H1 (cell line): ENCODE results near the gene ANXA7. TPM values are rescaled to one million over a fixed set of nuclear protein-coding genes. Genes with fewer than 3 reads are reported as not detected.

Experiments used
- CTCF ChIA-PET: fragments of 300-600 bp; sonication (Branson Sonifier 250); formaldehyde crosslinking; loops from one replicate; lab custom pipeline; 2021; ENCODE audit not compliant: partially characterized antibody; lab: Charles Lee
- POLR2A ChIA-PET: fragments of 300-600 bp; sonication (Branson Sonifier 250); formaldehyde crosslinking; loops from one replicate; lab custom pipeline; 2021; ENCODE audit warnings: inconsistent platforms; ENCODE audit not compliant: partially characterized antibody; lab: Charles Lee
- DNase-seq, 2 experiments: peaks; one replicate each; pipeline versions ENCODE4 v3.0.0 to v3.0.0-alpha.2; 2010 to 2022; ENCODE audit warnings: low spot score in 2 of 2, low read depth in 1 of 2, mixed read lengths in 1 of 2
- FAIRE-seq: peaks from 2 replicates; lab custom pipeline; 2011; peaks lifted over from hg19 to GRCh38; lab: Jason Lieb, UNC
- H2AFZ ChIP-seq: 2 replicates; pipeline ENCODE4 v1.8.1; 2012; ENCODE audit warnings: low read length, inconsistent platforms
- H2AK5ac ChIP-seq: 2 replicates; pipeline ENCODE4 v1.6.1; 2013; ENCODE audit warnings: low read depth, low read length
- H2BK120ac ChIP-seq: replicated peaks from 2 replicates; pipeline ENCODE3; 2013; ENCODE audit warnings: low read depth, low read length, inconsistent platforms
- H2BK12ac ChIP-seq: 2 replicates; pipeline ENCODE4 v1.6.1; 2013; ENCODE audit warnings: low read depth, low read length
- H2BK15ac ChIP-seq: 2 replicates; pipeline ENCODE4 v1.6.1; 2013; ENCODE audit warnings: low read length
- H2BK20ac ChIP-seq: 2 replicates; pipeline ENCODE4 v1.6.1; 2013; ENCODE audit warnings: low read length
- H2BK5ac ChIP-seq: 2 replicates; pipeline ENCODE4 v1.6.1; 2013; ENCODE audit warnings: low read depth, low read length
- H3K14ac ChIP-seq: 2 replicates; pipeline ENCODE4 v1.6.1; 2013; ENCODE audit warnings: inconsistent platforms; ENCODE audit not compliant: insufficient read length
- H3K18ac ChIP-seq: 2 replicates; pipeline ENCODE4 v1.6.1; 2013; ENCODE audit warnings: low read length; ENCODE audit errors: extremely low read depth
- H3K23ac ChIP-seq: 2 replicates; pipeline ENCODE4 v1.6.1; 2013; ENCODE audit warnings: inconsistent platforms; ENCODE audit not compliant: insufficient read length
- H3K23me2 ChIP-seq: 2 replicates; pipeline ENCODE4 v1.6.1; 2013; ENCODE audit warnings: low read depth, low read length
- H3K27ac ChIP-seq: 2 replicates; pipeline ENCODE4 v1.6.1; 2011; ENCODE audit warnings: low read depth, low read length, inconsistent platforms
- H3K27me3 ChIP-seq, 4 experiments: replicated peaks in 1 of 4; 1 replicate in 1 of 4; 2 replicates in 3 of 4; pipeline versions ENCODE4 v1.6.1 to v1.8.1; 2011 to 2013; ENCODE audit warnings: low read length in 3 of 4, mild to moderate bottlenecking in 3 of 4, inconsistent platforms in 2 of 4, mixed read lengths in 2 of 4, moderate library complexity in 1 of 4; ENCODE audit not compliant: control insufficient read depth in 3 of 4, insufficient read depth in 3 of 4; ENCODE audit errors: extremely low read depth in 1 of 4
- H3K36me3 ChIP-seq, 4 experiments: 2 replicates each; pipeline versions ENCODE4 v1.6.1 to v1.8.1; 2011 to 2013; ENCODE audit warnings: mild to moderate bottlenecking in 4 of 4, low read length in 3 of 4, moderate library complexity in 2 of 4, control low read depth in 1 of 4, inconsistent platforms in 1 of 4; ENCODE audit not compliant: insufficient read depth in 4 of 4, control insufficient read depth in 2 of 4
- H3K4ac ChIP-seq: replicated peaks from 2 replicates; pipeline ENCODE3; 2013; ENCODE audit warnings: low read length, low read depth, mixed read lengths, inconsistent platforms; ENCODE audit not compliant: insufficient read length
- H3K4me1 ChIP-seq, 4 experiments: replicated peaks in 1 of 4; 1 replicate in 1 of 4; 2 replicates in 3 of 4; pipeline versions ENCODE4 v1.6.1 to v1.8.1; 2011 to 2013; ENCODE audit warnings: low read length in 3 of 4, inconsistent platforms in 2 of 4, mixed read lengths in 1 of 4; ENCODE audit not compliant: insufficient read depth in 4 of 4, control insufficient read depth in 3 of 4
- H3K4me2 ChIP-seq, 2 experiments: 2 replicates each; pipeline versions ENCODE4 v1.6.1 to v1.8.1; 2011 to 2013; ENCODE audit warnings: low read depth in 2 of 2, low read length in 2 of 2, control low read depth in 1 of 2, inconsistent platforms in 1 of 2, mild to moderate bottlenecking in 1 of 2; ENCODE audit not compliant: insufficient read depth in 1 of 2
- H3K4me3 ChIP-seq, 4 experiments: fragments of 200-600, 300-600 bp in 1 of 4; sonication (generic), shearing (Covaris generic), sonication (Bioruptor Twin) in 1 of 4; 2 replicates each; pipeline versions ENCODE4 v1.5.1 to v1.8.1; 2011 to 2016; ENCODE audit warnings: low read length in 4 of 4, low read depth in 3 of 4, control low read depth in 2 of 4, inconsistent platforms in 2 of 4, mild to moderate bottlenecking in 2 of 4, mixed read lengths in 1 of 4, moderate library complexity in 1 of 4; ENCODE audit not compliant: insufficient read depth in 2 of 4; ENCODE audit errors: extremely low read depth in 1 of 4
- H3K56ac ChIP-seq: replicated peaks from 2 replicates; pipeline ENCODE3; 2013; ENCODE audit warnings: low read depth, mild to moderate bottlenecking, mixed read lengths, low read length, inconsistent platforms; ENCODE audit not compliant: insufficient read length
- H3K79me1 ChIP-seq: 2 replicates; pipeline ENCODE4 v1.6.1; 2013; ENCODE audit warnings: low read depth, low read length, control low read depth
- H3K79me2 ChIP-seq, 2 experiments: 2 replicates each; pipeline versions ENCODE4 v1.6.1 to v1.8.1; 2012 to 2013; ENCODE audit warnings: low read length in 2 of 2, mild to moderate bottlenecking in 2 of 2, inconsistent platforms in 1 of 2; ENCODE audit not compliant: insufficient read depth in 2 of 2, control insufficient read depth in 1 of 2
- H3K9ac ChIP-seq, 4 experiments: replicated peaks in 1 of 4; 1 replicate in 1 of 4; 2 replicates in 3 of 4; pipeline versions ENCODE4 v1.6.1 to v1.8.1; 2011 to 2013; ENCODE audit warnings: low read depth in 3 of 4, low read length in 3 of 4, control low read depth in 2 of 4, mild to moderate bottlenecking in 2 of 4, moderate library complexity in 2 of 4, inconsistent platforms in 1 of 4; ENCODE audit errors: extremely low read depth in 1 of 4
- H3K9me3 ChIP-seq, 2 experiments: 2 replicates each; pipeline versions ENCODE4 v1.6.1 to v1.8.1; 2012 to 2013; ENCODE audit warnings: mild to moderate bottlenecking in 2 of 2, moderate library complexity in 2 of 2, control low read depth in 1 of 2, inconsistent platforms in 1 of 2, low read depth in 1 of 2, low read length in 1 of 2, mixed read lengths in 1 of 2; ENCODE audit not compliant: insufficient read depth in 2 of 2
- H4K20me1 ChIP-seq, 2 experiments: replicated peaks in 1 of 2; 2 replicates each; pipeline versions ENCODE3 to v1.8.1; 2011 to 2013; ENCODE audit warnings: inconsistent platforms in 2 of 2, low read length in 2 of 2, mild to moderate bottlenecking in 1 of 2; ENCODE audit not compliant: insufficient read depth in 2 of 2, control insufficient read depth in 1 of 2
- H4K5ac ChIP-seq: 2 replicates; pipeline ENCODE4 v1.6.1; 2013; ENCODE audit warnings: low read length, low read depth, mixed read lengths, inconsistent platforms; ENCODE audit not compliant: insufficient read length
- H4K8ac ChIP-seq: 2 replicates; pipeline ENCODE4 v1.8.0; 2013; ENCODE audit warnings: mild to moderate bottlenecking, moderate library complexity, low read length, inconsistent platforms; ENCODE audit not compliant: insufficient read depth; ENCODE audit errors: extremely low read depth
- H4K91ac ChIP-seq: replicated peaks from 2 replicates; pipeline ENCODE3; 2013; ENCODE audit warnings: low read length, mixed read lengths, inconsistent platforms; ENCODE audit not compliant: insufficient read length
- CBX8 ChIP-seq: fragments of 300-800, 300-1000 bp; sonication (generic); IDR thresholded peaks from 2 replicates; pipeline ENCODE4 v1.7.1; 2016; ENCODE audit warnings: low read depth, low read length, borderline replicate concordance
- CEBPB ChIP-seq: IDR thresholded peaks from 2 replicates; pipeline ENCODE4 v1.6.1; 2012; ENCODE audit warnings: low read depth, low read length
- CREB1 ChIP-seq: IDR thresholded peaks from 2 replicates; pipeline ENCODE4 v1.6.1; 2012; ENCODE audit warnings: inconsistent platforms
- FOSL1 ChIP-seq: IDR thresholded peaks from 2 replicates; pipeline ENCODE4 v1.6.1; 2011; ENCODE audit warnings: mild to moderate bottlenecking, low read depth, low read length, moderate library complexity; ENCODE audit not compliant: insufficient read depth
- GABPA ChIP-seq: IDR thresholded peaks from 2 replicates; pipeline ENCODE4 v1.6.1; 2011; ENCODE audit warnings: mild to moderate bottlenecking, low read length, moderate library complexity, borderline replicate concordance; ENCODE audit not compliant: insufficient read depth
- KDM4A ChIP-seq: IDR thresholded peaks from one replicate; pipeline ENCODE4 v1.7.1; 2012; ENCODE audit warnings: low read depth, mild to moderate bottlenecking, moderate library complexity, low read length, inconsistent platforms; ENCODE audit not compliant: severe bottlenecking
- MAFK ChIP-seq: IDR thresholded peaks from 2 replicates; pipeline ENCODE4 v1.6.1; 2012; ENCODE audit warnings: low read depth, mild to moderate bottlenecking, improper control_type of control experiment, low read length
- NRF1 ChIP-seq: IDR thresholded peaks from 2 replicates; pipeline ENCODE4 v1.6.1; 2011; ENCODE audit warnings: mild to moderate bottlenecking, low read depth, low read length, improper control_type of control experiment
- RNF2 ChIP-seq: fragments of 200-900, 300-1000 bp; sonication (generic); IDR thresholded peaks from 2 replicates; pipeline ENCODE4 v1.7.1; 2016; ENCODE audit warnings: borderline replicate concordance, low read depth, mild to moderate bottlenecking, antibody characterized with exemption, low read length; ENCODE audit not compliant: poor library complexity, severe bottlenecking; ENCODE audit errors: missing control alignments
- RXRA ChIP-seq: IDR thresholded peaks from 2 replicates; pipeline ENCODE4 v1.6.1; 2011; ENCODE audit warnings: low read depth, mild to moderate bottlenecking, low read length, moderate library complexity; ENCODE audit not compliant: insufficient read depth
- SIRT6 ChIP-seq: IDR thresholded peaks from one replicate; pipeline ENCODE4 v1.7.1; 2012; ENCODE audit warnings: low read length, inconsistent platforms
- SP4 ChIP-seq: IDR thresholded peaks from 2 replicates; pipeline ENCODE4 v1.6.1; 2012; ENCODE audit warnings: low read length, inconsistent platforms
- TEAD4 ChIP-seq: IDR thresholded peaks from 2 replicates; pipeline ENCODE4 v1.6.1; 2012; ENCODE audit warnings: low read depth, low read length, inconsistent platforms, mixed read lengths
- USF2 ChIP-seq: IDR thresholded peaks from 2 replicates; pipeline ENCODE4 v1.6.1; 2011; ENCODE audit warnings: low read length, improper control_type of control experiment
- WGBS, 2 experiments: shearing (Covaris generic) in 1 of 2; methylation state at CpG; one replicate each; pipeline versions ENCODE4 v1.1.6 to v1.1.7; 2013 to 2015; ENCODE audit warnings: low lambda C conversion rate in 2 of 2, mixed read lengths in 2 of 2, inconsistent platforms in 1 of 2, low coverage in 1 of 2, missing lambda C conversion rate in 1 of 2; ENCODE audit not compliant: insufficient replicate concordance in 2 of 2, insufficient coverage in 1 of 2, insufficient read length in 1 of 2; ENCODE audit errors: extremely low coverage in 1 of 2, missing lambda C conversion rate in 1 of 2; 5-methylcytosine and 5-hydroxymethylcytosine counted together
- polyA plus RNA-seq, 7 experiments: library from polyadenylated mRNA; depleted of rRNA in 3 of 7; stranded (reverse) in 5 of 7; unstranded in 2 of 7; fragments of >200 nt in 5 of 7; fragments of 200-250 nt in 2 of 7; gene quantifications; 1 replicate in 5 of 7; 2 replicates in 1 of 7; 4 replicates in 1 of 7; pipeline versions ENCODE4 v1.2.1 to v1.2.3, GENCODE V29; 2011 to 2013; ENCODE audit warnings: missing spikeins in 2 of 7, mixed read lengths in 2 of 7
- total RNA-seq: library from RNA; stranded (reverse); fragmentation: NEBNext Ultra II Directional; extraction: Animal tissue kit (Norgen Biotek cat#: 25700); gene quantifications from 2 replicates; pipeline ENCODE4 v1.2.1, GENCODE V29; 2021

Gene ANXA7
- total and polyA plus RNA-seq, 2 of the 8 experiments (the other 6 are each of a cell fraction or from before 2014, with no cell fraction given), result 37.1 to 63.6 TPM

GRCh38 chr10:73368238-73368637 lies 45.6 kb downstream of the ANXA7 start:
- Histone ChIP-seq H2BK5ac (no peak overlapping the region), H4K8ac (no peak overlapping the region), H3K27me3 (no peaks in the 10 kb centered on the region), H3K4me2 (no peak overlapping the region), H3K36me3 (peaks cover 0 to 7% (median 1%) of the 10 kb centered on the region in 4 experiments; a peak in 2 of 8 replicates), H3K4me3 (no peak overlapping the region), H2BK15ac (no peak overlapping the region), H4K20me1 (no peaks in the 10 kb centered on the region), H4K5ac (no peak overlapping the region), H3K9me3 (no peaks in the 10 kb centered on the region), H4K91ac (no peak overlapping the region), H3K4me1 (no peaks in the 10 kb centered on the region), H3K23ac (no peak overlapping the region), H3K79me1 (no peaks in the 10 kb centered on the region), H3K9ac (no peak overlapping the region), H3K4ac (no peak overlapping the region), H2BK12ac (no peak overlapping the region), H3K56ac (no peak overlapping the region), H2BK20ac (no peak overlapping the region), H3K14ac (no peak overlapping the region), H3K23me2 (no peaks in the 10 kb centered on the region), H3K27ac (no peak overlapping the region), H2AK5ac (no peak overlapping the region), H2BK120ac (no peak overlapping the region), H3K79me2 (no peaks in the 10 kb centered on the region), H3K18ac (no peak overlapping the region), H2AFZ (no peak overlapping the region)
- ChIA-PET POLR2A (interaction anchor here (1.4 kb wide), 1 partner anchor 9 kb away, joined by 3 read pairs; the partner anchor contains the start of gene CFAP70), CTCF (no interaction called here)
- 91 to 100% methylated on average over 1 to 4 of the region's 4 CpGs for WGBS, 2 experiments
- FAIRE-seq (no peak), DNase-seq (no peak)
- TF ChIP-seq USF2 (no peak), MAFK (no peak), SIRT6 (no peak), FOSL1 (no peak), CREB1 (no peak), NRF1 (no peak), GABPA (no peak), TEAD4 (no peak), RXRA (no peak), CEBPB (no peak), RNF2 (no peak), KDM4A (no peak), SP4 (no peak), CBX8 (no peak)
